IMR-90 (cell line): ENCODE data around the gene AHI1. TPM values are rescaled to one million over a fixed set of nuclear protein-coding genes. Genes with fewer than 3 reads are reported as not detected.

Source experiments
- ATAC-seq: fragments of 200-7000 bp; cut with Tn5 transposase; 2 replicates; pipeline ENCODE4 v1.9.1; 2020; ENCODE audit warnings: low read depth, mild to moderate bottlenecking, moderate library complexity
- BruUV-seq: library from RNA; stranded (reverse); fragments of 400-500 nt; replicated peaks from 2 replicates; lab custom pipeline; 2021; lab: Mats Ljungman, UMichigan
- CTCF ChIA-PET: fragments of 300-600 bp; formaldehyde crosslinking; extraction: SDS; loops from one replicate; lab custom pipeline; 2021; ENCODE audit warnings: antibody characterized with exemption; lab: Yijun Ruan, JAX
- POLR2A ChIA-PET: fragments of 300-600 bp; sonication (Branson Sonifier 250); formaldehyde crosslinking; loops from one replicate; lab custom pipeline; 2022; ENCODE audit warnings: antibody characterized with exemption; ENCODE audit not compliant: unreplicated experiment; lab: Charles Lee
- DNase-seq: peaks from one replicate; pipeline ENCODE4 v3.0.0; 2013
- H2AFZ ChIP-seq: replicated peaks from 2 replicates; pipeline ENCODE3; 2013; ENCODE audit warnings: low read length, mild to moderate bottlenecking; ENCODE audit not compliant: poor library complexity
- H2AK5ac ChIP-seq: 2 replicates; pipeline ENCODE4 v1.6.1; 2013; ENCODE audit warnings: low read depth, low read length, inconsistent platforms
- H2AK9ac ChIP-seq: replicated peaks from 2 replicates; pipeline ENCODE3; 2013; ENCODE audit warnings: mild to moderate bottlenecking, low read depth, low read length, moderate library complexity; ENCODE audit not compliant: poor library complexity
- H2BK120ac ChIP-seq: 2 replicates; pipeline ENCODE4 v1.6.1; 2013; ENCODE audit warnings: low read depth, low read length, inconsistent platforms
- H2BK15ac ChIP-seq: 3 replicates; pipeline ENCODE4 v1.6.1; 2013; ENCODE audit warnings: low read depth, low read length, inconsistent platforms
- H2BK20ac ChIP-seq: 2 replicates; pipeline ENCODE4 v1.6.1; 2013; ENCODE audit warnings: low read depth, mild to moderate bottlenecking, inconsistent platforms, low read length, moderate library complexity
- H2BK5ac ChIP-seq: 2 replicates; pipeline ENCODE4 v1.6.1; 2013; ENCODE audit warnings: mild to moderate bottlenecking, low read depth, low read length, inconsistent platforms; ENCODE audit not compliant: poor library complexity, severe bottlenecking
- H3K14ac ChIP-seq: replicated peaks from 2 replicates; pipeline ENCODE4 v1.6.1; 2013; ENCODE audit warnings: low read depth, low read length, inconsistent platforms
- H3K18ac ChIP-seq: 2 replicates; pipeline ENCODE4 v1.6.1; 2013; ENCODE audit warnings: low read depth, low read length, control low read depth
- H3K23ac ChIP-seq: 2 replicates; pipeline ENCODE4 v1.6.1; 2013; ENCODE audit warnings: low read depth, low read length, inconsistent platforms
- H3K27ac ChIP-seq: 2 replicates; pipeline ENCODE4 v1.5.1; 2013; ENCODE audit warnings: mild to moderate bottlenecking, control low read depth, low read length; ENCODE audit not compliant: insufficient read depth
- H3K27me3 ChIP-seq: 2 replicates; pipeline ENCODE4 v1.6.1; 2013; ENCODE audit warnings: low read length; ENCODE audit not compliant: control insufficient read depth, insufficient read depth
- H3K36me3 ChIP-seq: 2 replicates; pipeline ENCODE4 v1.6.1; 2013; ENCODE audit warnings: low read length, mixed read lengths; ENCODE audit not compliant: control insufficient read depth, insufficient read depth
- H3K4ac ChIP-seq: 2 replicates; pipeline ENCODE4 v1.6.1; 2013; ENCODE audit warnings: low read depth, low read length, inconsistent platforms
- H3K4me1 ChIP-seq: 2 replicates; pipeline ENCODE4 v1.6.1; 2013; ENCODE audit warnings: low read length, mixed read lengths; ENCODE audit not compliant: control insufficient read depth, insufficient read depth
- H3K4me2 ChIP-seq: 2 replicates; pipeline ENCODE4 v1.6.1; 2013; ENCODE audit warnings: low read depth, mild to moderate bottlenecking, control low read depth, low read length, moderate library complexity
- H3K4me3 ChIP-seq: 2 replicates; pipeline ENCODE4 v1.5.1; 2013; ENCODE audit warnings: low read depth, mild to moderate bottlenecking, control low read depth, low read length, moderate library complexity; ENCODE audit not compliant: insufficient read depth
- H3K56ac ChIP-seq: 2 replicates; pipeline ENCODE4 v1.6.1; 2013; ENCODE audit warnings: low read length, inconsistent platforms; ENCODE audit not compliant: insufficient read depth; ENCODE audit errors: extremely low read depth
- H3K79me1 ChIP-seq, 2 experiments: 2 replicates each; pipeline ENCODE4 v1.6.1; 2013; ENCODE audit warnings: low read length in 2 of 2, inconsistent platforms in 1 of 2, low read depth in 1 of 2
- H3K9ac ChIP-seq: 2 replicates; pipeline ENCODE4 v1.6.1; 2013; ENCODE audit warnings: low read depth, low read length, control low read depth
- H3K9me1 ChIP-seq: 2 replicates; pipeline ENCODE4 v1.6.1; 2013; ENCODE audit warnings: low read length, inconsistent platforms; ENCODE audit not compliant: insufficient read depth
- H3K9me3 ChIP-seq: 2 replicates; pipeline ENCODE4 v1.6.1; 2013; ENCODE audit warnings: low read length; ENCODE audit not compliant: control insufficient read depth, insufficient read depth
- H4K20me1 ChIP-seq: 2 replicates; pipeline ENCODE4 v1.6.1; 2013; ENCODE audit warnings: low read length, inconsistent platforms; ENCODE audit not compliant: insufficient read depth
- H4K5ac ChIP-seq: 2 replicates; pipeline ENCODE4 v1.6.1; 2013; ENCODE audit warnings: mild to moderate bottlenecking, low read depth, low read length, control low read depth
- H4K8ac ChIP-seq, 2 experiments: 2 replicates each; pipeline ENCODE4 v1.6.1; 2013; ENCODE audit warnings: low read depth in 2 of 2, low read length in 2 of 2, control low read depth in 1 of 2, inconsistent platforms in 1 of 2
- H4K91ac ChIP-seq: 2 replicates; pipeline ENCODE4 v1.6.1; 2013; ENCODE audit warnings: low read depth, low read length, inconsistent platforms; ENCODE audit not compliant: insufficient read depth
- BHLHE40 ChIP-seq: fragments of 150-350 bp; IDR thresholded peaks from 2 replicates; pipeline ENCODE4 v1.6.1; 2016; ENCODE audit warnings: mild to moderate bottlenecking, low read depth, low read length
- CEBPB ChIP-seq: IDR thresholded peaks from 2 replicates; pipeline ENCODE4 v1.6.1; 2012; ENCODE audit warnings: low read depth, low read length, improper control_type of control experiment
- CHD1 ChIP-seq: IDR thresholded peaks from 2 replicates; pipeline ENCODE4 v1.6.1; 2012; ENCODE audit warnings: low read depth, low read length, improper control_type of control experiment
- FOS ChIP-seq: fragments of 150-350 bp; IDR thresholded peaks from 2 replicates; pipeline ENCODE4 v1.6.1; 2016; ENCODE audit warnings: low read depth, low read length
- MAFK ChIP-seq: IDR thresholded peaks from 2 replicates; pipeline ENCODE4 v1.6.1; 2012; ENCODE audit warnings: low read depth, low read length, improper control_type of control experiment
- MAZ ChIP-seq: IDR thresholded peaks from 2 replicates; pipeline ENCODE4 v1.6.1; 2012; ENCODE audit warnings: low read depth, mild to moderate bottlenecking, low read length, improper control_type of control experiment, moderate library complexity, borderline replicate concordance
- MXI1 ChIP-seq: IDR thresholded peaks from 2 replicates; pipeline ENCODE4 v1.6.1; 2012; ENCODE audit warnings: low read depth, mild to moderate bottlenecking, low read length, moderate library complexity, borderline replicate concordance
- NFE2L2 ChIP-seq: fragments of 150-350 bp; IDR thresholded peaks from 2 replicates; pipeline ENCODE4 v1.6.1; 2016; ENCODE audit warnings: low read depth, mild to moderate bottlenecking, low read length
- POLR2A ChIP-seq: IDR thresholded peaks from 2 replicates; pipeline ENCODE4 v1.6.1; 2012; ENCODE audit warnings: mild to moderate bottlenecking, low read depth, low read length
- RAD21 ChIP-seq: IDR thresholded peaks from 2 replicates; pipeline ENCODE4 v1.6.1; 2012; ENCODE audit warnings: low read length, improper control_type of control experiment
- RCOR1 ChIP-seq: IDR thresholded peaks from 2 replicates; pipeline ENCODE4 v1.6.1; 2012; ENCODE audit warnings: mild to moderate bottlenecking, low read length, improper control_type of control experiment; ENCODE audit not compliant: insufficient replicate concordance
- RFX5 ChIP-seq: IDR thresholded peaks from 2 replicates; pipeline ENCODE4 v1.8.0; 2012; ENCODE audit warnings: low read depth, mild to moderate bottlenecking, low read length, moderate library complexity
- SMC3 ChIP-seq: fragments of 150-350 bp; IDR thresholded peaks from 2 replicates; pipeline ENCODE4 v1.6.1; 2016; ENCODE audit warnings: low read depth, mild to moderate bottlenecking, antibody characterized with exemption, low read length, moderate library complexity
- USF2 ChIP-seq: fragments of 150-350 bp; IDR thresholded peaks from 2 replicates; pipeline ENCODE4 v1.6.1; 2017; ENCODE audit warnings: mild to moderate bottlenecking, antibody characterized with exemption, low read length, low read depth
- WGBS, 2 experiments: methylation state at CpG; one replicate each; pipeline versions ENCODE4 v1.1.5 to v1.1.7; 2013; ENCODE audit warnings: missing lambda C conversion rate in 2 of 2; ENCODE audit not compliant: insufficient read length in 1 of 2; ENCODE audit errors: extremely low coverage in 2 of 2; 5-methylcytosine and 5-hydroxymethylcytosine counted together
- dilution Hi-C: fragments of 300-500 bp; cut with HindIII; formaldehyde crosslinking; loops from one replicate; pipeline ENCODE4 v1.14.3; 2018; ENCODE audit warnings: low sequenced_read_pairs; ENCODE audit not compliant: unreplicated experiment
- in situ Hi-C: fragments of 300-500 bp; cut with MboI; formaldehyde crosslinking; loops from 3 replicates; pipeline ENCODE4 v1.14.3; 2019; ENCODE audit warnings: low sequenced_read_pairs, inconsistent platforms, mixed read lengths
- intact Hi-C: fragments of 100-400 bp; cut with micrococcal nuclease; formaldehyde crosslinking; loops from 2 replicates; pipeline ENCODE4 v1.10.0; 2022
- polyA plus RNA-seq, 3 experiments: library from polyadenylated mRNA; depleted of rRNA; stranded (reverse); fragments of >200 nt; gene quantifications; 2 replicates each; pipeline ENCODE4 v1.2.3, GENCODE V29; 2012; ENCODE audit warnings: low replicate concordance in 1 of 3
- total RNA-seq: library from RNA; depleted of rRNA; stranded (reverse); fragments of >200 nt; gene quantifications from 2 replicates; pipeline ENCODE4 v1.2.3, GENCODE V29; 2012
- TF ChIP-seq, protein P1 (sequence below): conservative IDR thresholded peaks from 2 replicates; pipeline ENCODE4 v1.5.1; 2012; ENCODE audit warnings: mild to moderate bottlenecking, low read depth, low read length, improper control_type of control experiment
- TF ChIP-seq, protein P2 (sequence below): fragments of 150-350 bp; IDR thresholded peaks from 2 replicates; pipeline ENCODE4 v1.6.1; 2016; ENCODE audit warnings: low read depth, mild to moderate bottlenecking, low read length, moderate library complexity, borderline replicate concordance

AHI1 gene
- total and polyA plus RNA-seq, 2 of the 4 experiments (the other 2 are of a cell fraction): 9.5 to 19.4 TPM

- ChIA-PET CTCF (no interaction called here), POLR2A (no interaction called here)
- H3K4ac ChIP-seq: no peak overlapping the region
- no peak overlapping the region for H4K91ac ChIP-seq
- H3K14ac ChIP-seq: no peak overlapping the region
- H2AFZ ChIP-seq: no peak overlapping the region
- no peak overlapping the region for H3K18ac ChIP-seq
- dilution Hi-C loops: no loop called here
- H4K20me1 ChIP-seq: no peaks in the 10 kb centered on the region
- H3K9ac ChIP-seq: no peak overlapping the region
- no peak overlapping the region for H2BK15ac ChIP-seq
- BruUV-seq: no TSS peak
- ATAC-seq (no peak), DNase-seq (no peak)
- no peak overlapping the region for H4K5ac ChIP-seq
- no peak overlapping the region for H3K27ac ChIP-seq
- peaks cover 1% of the 10 kb centered on the region for H3K27me3 ChIP-seq
- H3K56ac ChIP-seq: no peak overlapping the region
- H2BK5ac ChIP-seq: no peak overlapping the region
- H3K23ac ChIP-seq: no peak overlapping the region
- no peak overlapping the region for H4K8ac ChIP-seq
- no peak overlapping the region for H3K4me2 ChIP-seq
- no peaks in the 10 kb centered on the region for H3K79me1 ChIP-seq
- no peak overlapping the region for H3K4me3 ChIP-seq
- no CpG with 5 or more reads among the region's 6 CpGs for WGBS, 2 experiments
- no peak overlapping the region for H2AK9ac ChIP-seq
- H3K9me3 ChIP-seq: no peaks in the 10 kb centered on the region
- no peaks in the 10 kb centered on the region for H3K36me3 ChIP-seq
- intact Hi-C loops: no loop called here
- H2BK20ac ChIP-seq: no peak overlapping the region
- in situ Hi-C loops: no loop called here
- H2AK5ac ChIP-seq: no peak overlapping the region
- H3K4me1 ChIP-seq: no peaks in the 10 kb centered on the region
- TF ChIP-seq, protein P1, sequence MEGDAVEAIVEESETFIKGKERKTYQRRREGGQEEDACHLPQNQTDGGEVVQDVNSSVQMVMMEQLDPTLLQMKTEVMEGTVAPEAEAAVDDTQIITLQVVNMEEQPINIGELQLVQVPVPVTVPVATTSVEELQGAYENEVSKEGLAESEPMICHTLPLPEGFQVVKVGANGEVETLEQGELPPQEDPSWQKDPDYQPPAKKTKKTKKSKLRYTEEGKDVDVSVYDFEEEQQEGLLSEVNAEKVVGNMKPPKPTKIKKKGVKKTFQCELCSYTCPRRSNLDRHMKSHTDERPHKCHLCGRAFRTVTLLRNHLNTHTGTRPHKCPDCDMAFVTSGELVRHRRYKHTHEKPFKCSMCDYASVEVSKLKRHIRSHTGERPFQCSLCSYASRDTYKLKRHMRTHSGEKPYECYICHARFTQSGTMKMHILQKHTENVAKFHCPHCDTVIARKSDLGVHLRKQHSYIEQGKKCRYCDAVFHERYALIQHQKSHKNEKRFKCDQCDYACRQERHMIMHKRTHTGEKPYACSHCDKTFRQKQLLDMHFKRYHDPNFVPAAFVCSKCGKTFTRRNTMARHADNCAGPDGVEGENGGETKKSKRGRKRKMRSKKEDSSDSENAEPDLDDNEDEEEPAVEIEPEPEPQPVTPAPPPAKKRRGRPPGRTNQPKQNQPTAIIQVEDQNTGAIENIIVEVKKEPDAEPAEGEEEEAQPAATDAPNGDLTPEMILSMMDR: no peak
- TF ChIP-seq MXI1 (no peak), FOS (no peak), MAFK (no peak), MAZ (no peak), NFE2L2 (no peak), RCOR1 (no peak), RFX5 (no peak), POLR2A (no peak), CHD1 (no peak), USF2 (no peak), RAD21 (no peak), SMC3 (no peak), BHLHE40 (no peak), CEBPB (no peak)
- TF ChIP-seq, protein P2, sequence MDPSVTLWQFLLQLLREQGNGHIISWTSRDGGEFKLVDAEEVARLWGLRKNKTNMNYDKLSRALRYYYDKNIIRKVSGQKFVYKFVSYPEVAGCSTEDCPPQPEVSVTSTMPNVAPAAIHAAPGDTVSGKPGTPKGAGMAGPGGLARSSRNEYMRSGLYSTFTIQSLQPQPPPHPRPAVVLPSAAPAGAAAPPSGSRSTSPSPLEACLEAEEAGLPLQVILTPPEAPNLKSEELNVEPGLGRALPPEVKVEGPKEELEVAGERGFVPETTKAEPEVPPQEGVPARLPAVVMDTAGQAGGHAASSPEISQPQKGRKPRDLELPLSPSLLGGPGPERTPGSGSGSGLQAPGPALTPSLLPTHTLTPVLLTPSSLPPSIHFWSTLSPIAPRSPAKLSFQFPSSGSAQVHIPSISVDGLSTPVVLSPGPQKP: no peak
- no peaks in the 10 kb centered on the region; the same call in 1 of the 2 replicates for H3K9me1 ChIP-seq
- H2BK120ac ChIP-seq: no peak overlapping the region
Observed at GRCh38 chr6:135271626-135272025, 225.9 kb downstream of the AHI1 start.
